ENCODE results near the gene ACLY. TPM values are rescaled to one million over a fixed set of nuclear protein-coding genes. Genes with fewer than 3 reads are reported as not detected.

The ACLY gene
- total RNA-seq = 254 and 389 TPM in 2 replicates

DNA sequence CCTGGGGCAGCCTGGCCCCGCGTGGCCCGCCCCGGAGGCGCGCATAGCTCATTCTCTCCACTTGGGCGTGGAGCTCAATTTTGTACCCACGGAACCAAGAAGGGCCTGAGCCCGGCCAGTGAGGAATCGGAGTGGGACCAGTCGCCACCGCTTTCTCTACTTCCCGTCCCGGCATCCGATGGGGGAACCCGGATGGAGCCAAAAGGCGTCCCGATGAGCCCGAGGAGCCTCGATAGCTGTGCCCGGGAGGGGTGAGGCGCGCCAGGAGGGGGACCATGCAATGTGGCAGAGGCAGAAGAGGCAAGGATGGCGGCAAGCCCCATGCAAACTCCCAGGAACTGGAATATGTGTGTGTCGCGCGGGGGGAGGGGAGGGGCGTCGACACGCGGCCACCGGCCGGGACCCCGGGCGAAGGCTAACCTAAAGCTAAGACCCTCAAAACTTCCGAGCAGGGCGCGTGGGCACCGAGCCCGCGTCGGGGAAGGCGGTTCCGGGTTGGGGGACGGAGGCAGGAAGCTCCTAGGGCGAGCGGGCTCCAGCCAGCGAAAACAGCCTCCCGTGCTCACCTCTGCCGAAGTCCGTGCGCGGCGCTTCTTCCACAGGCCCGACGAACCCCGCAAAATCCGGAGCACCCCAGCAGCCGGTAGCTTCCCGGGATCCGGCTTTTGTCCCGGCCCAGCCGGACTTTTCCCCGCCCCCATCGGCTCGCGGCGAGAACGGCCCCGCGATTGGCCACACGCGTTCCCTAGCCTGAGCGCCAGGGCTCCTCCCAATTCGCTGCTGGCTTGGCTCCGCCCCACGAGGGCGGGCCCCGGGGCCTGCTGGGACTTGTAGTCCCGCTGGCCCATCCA lies at the start of gene ACLY:
Gene ACLY (minus strand): TSS at position 638 of the 851 bp plus-strand sequence. CDS start 5,078 bp downstream, outside the sequence.

DNA sequence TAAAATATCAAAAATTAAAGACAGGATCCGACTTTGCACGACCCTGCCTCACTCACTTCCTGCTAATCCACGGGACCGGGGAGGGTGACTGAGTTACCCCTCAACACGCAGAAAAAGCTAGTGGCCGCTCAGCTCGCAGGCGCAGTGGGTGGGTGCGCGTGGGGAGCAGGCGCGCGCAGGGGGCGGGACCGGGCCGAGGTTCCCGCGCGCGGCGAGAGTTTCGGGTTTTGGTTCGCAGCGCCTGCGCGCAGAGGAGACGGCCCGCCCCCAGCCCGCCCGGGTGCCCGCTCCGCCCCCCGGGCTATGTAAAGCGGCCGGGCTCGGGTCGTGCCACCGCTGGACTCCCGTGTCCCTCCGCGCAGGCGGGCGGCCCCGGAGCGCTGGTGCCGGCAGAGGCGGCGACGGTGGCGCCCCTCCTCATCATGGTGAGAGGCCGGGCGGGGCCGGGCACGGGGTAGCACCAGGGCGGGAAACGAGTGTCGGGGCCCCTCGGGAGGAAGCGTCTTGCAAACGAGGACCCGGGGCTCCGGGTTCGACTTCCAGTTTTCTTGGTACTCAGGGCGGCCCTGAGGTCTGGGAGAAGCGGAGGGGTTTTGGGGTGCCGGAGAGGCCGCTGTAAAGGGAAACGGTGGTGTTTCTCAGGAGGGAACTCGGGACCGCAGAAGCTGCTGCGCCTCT lies 47.9 kb upstream of the ACLY start, which contains the start of gene CNP:
Gene CNP (plus strand): TSS at position 333 of the 678 bp plus-strand sequence. CDS start 90 bp downstream, at position 423.

GRCh38 chr17:41930009-41930832 lies 11.5 kb upstream of the ACLY start, which contains the start of gene ODAD4:
Gene ODAD4, plus strand, starts transcription at chr17:41930617. Its CDS starts 107 bp downstream, at chr17:41930724.

DNA sequence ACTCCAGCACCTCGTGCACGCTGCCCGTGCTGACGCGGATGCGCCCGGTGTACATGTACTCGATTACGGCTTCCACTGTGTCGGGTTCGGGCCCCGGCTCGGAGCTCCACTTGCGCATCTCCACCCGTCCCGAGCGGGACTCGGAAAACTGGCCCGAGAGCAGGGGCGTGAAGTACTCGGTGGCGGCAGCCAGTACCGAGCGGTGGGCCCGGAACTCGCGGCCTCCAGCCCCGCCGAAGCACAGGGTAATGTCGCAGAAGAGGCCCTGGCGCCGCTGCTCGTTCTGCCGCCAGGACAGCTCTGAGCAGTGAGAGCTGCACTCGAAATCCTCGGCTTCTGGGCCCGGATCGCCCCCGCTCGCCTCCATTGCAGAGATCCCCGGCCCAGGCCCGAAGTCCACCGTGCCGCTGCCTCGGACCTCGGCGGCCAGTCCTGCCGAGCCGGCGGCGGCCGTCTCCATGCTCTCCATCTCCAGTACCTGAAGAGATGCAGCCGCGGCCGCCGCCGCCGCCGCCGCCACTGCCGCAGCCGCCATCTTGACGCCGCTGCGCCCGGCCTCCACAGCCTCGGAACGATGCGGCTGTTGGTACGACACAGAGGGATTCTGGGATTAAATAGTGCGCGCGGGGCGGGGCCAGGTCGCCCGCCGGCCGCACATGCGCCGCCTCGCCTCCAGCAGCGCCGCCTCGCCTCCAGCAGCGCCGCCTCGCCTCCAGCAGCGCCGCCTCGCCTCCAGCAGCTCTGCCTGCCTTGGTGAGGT lies 53.7 kb downstream of the ACLY start, which contains the start of gene KLHL11:
Gene KLHL11 (minus strand): TSS at position 588 of the 760 bp plus-strand sequence. CDS start 53 bp downstream, at position 535.

DNA sequence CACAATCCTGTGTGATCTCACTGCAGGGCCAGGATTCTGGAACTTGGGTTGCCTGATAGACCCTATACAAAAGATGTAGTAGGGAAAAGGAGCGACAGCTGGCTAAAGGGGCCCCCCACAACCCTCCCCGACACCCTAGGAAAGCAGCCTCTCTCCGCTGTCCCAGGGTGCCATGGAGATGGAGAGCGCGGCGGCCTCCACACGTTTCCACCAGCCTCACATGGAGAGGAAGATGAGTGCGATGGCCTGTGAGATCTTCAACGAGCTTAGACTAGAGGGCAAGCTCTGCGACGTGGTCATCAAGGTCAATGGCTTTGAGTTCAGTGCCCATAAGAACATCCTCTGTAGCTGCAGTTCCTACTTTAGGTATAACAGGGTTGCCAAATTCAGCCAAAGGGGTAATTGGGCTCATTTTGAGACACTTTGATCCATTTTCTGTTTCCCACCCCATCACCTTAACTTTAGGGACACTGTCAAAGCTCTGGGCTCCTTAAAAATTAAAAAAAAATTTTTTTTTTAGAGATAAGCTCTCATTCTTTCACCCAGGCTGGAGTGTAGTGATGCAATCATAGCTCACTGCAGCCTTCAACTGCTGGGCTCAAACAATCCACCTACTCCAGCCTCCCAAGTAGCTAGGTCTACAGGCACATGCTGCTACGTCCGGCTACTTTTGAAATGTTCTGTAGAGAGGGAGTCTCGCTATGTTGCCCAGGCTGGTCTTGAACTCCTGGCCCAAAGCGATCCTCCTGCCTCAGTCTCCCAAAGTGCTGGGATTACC lies 80.8 kb downstream of the ACLY start, which contains the start of gene KLHL10:
Gene KLHL10 (plus strand): TSS at position 65 of the 778 bp plus-strand sequence. CDS start 108 bp downstream, at position 173.

DNA sequence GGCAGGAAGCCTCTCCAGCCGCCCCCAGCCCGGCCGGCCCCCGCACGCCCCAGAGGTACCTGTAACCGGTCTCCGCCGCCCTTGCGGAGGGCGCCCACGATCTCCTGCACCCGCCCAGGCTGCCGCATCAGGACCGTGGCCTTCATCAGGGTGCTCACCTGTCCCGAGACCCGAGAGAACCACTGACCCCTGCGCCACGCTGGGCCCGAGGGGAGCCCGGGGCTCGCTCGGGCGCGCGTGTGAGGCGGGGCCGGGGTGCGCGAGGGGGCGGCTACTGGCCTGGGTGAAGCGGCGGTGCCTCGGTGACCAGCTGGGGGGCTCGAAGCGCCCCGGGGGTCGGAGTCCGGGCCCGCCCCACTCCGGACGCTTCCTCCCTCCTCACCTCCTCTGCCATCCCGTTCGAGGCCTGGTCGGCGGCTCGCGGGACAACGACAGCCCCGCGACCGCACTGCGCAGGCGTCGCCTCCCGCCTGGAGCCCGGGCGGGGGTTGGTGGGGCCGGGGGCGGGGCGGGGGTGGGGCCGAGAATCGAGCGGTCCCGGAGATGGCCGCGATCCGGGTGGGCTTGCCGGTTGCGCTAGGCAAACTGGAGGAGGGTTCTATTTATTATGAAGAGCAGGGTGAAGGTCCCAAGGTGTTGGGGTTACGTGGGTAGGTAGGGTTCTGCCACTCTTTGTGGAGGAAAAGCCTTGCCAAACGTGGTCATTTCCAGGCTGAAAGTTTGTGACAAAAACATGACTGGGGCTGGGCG lies 82.8 kb downstream of the ACLY start, which contains the start of gene NT5C3B:
Gene NT5C3B (minus strand): TSS at position 433 of the 750 bp plus-strand sequence. CDS start 39 bp downstream, at position 394.

Other genes starting within 250 kb of the ACLY start
- 83.4 and 101 TPM in 2 replicates for gene EIF1, start 230.1 kb downstream of the ACLY start, total RNA-seq
- not detected in 2 replicates for gene GAST, start 206.6 kb downstream of the ACLY start, total RNA-seq
- not detected in 2 replicates for gene HAP1, start 184.3 kb downstream of the ACLY start, total RNA-seq
- gene JUP, start 132.2 kb downstream of the ACLY start, total RNA-seq = 169 and 195 TPM in 2 replicates
- gene P3H4, start 107.0 kb downstream of the ACLY start, total RNA-seq = 28.8 and 30.7 TPM in 2 replicates
- gene FKBP10, start 105.9 kb downstream of the ACLY start, total RNA-seq = 83.2 and 91.1 TPM in 2 replicates
- gene NT5C3B, start 82.7 kb downstream of the ACLY start, total RNA-seq = 52.2 and 58.0 TPM in 2 replicates
- gene KLHL10, start 81.1 kb downstream of the ACLY start, total RNA-seq = not detected in 2 replicates
- 13.9 and 16.4 TPM in 2 replicates for gene KLHL11, start 53.5 kb downstream of the ACLY start, total RNA-seq
- not detected in 2 replicates for gene ODAD4, start 11.7 kb upstream of the ACLY start, total RNA-seq
- 81.4 and 83.9 TPM in 2 replicates for gene CNP, start 47.8 kb upstream of the ACLY start, total RNA-seq
- gene DNAJC7, start 98.5 kb upstream of the ACLY start, total RNA-seq = 65.2 and 68.0 TPM in 2 replicates
- gene NKIRAS2, start 101.1 kb upstream of the ACLY start, total RNA-seq = 56.2 and 69.4 TPM in 2 replicates
- 0.07 and 0.20 TPM in 2 replicates for gene C17orf113, start 131.7 kb upstream of the ACLY start, total RNA-seq
- not detected in 2 replicates for gene ZNF385C, start 179.5 kb upstream of the ACLY start, total RNA-seq
- 15.4 and 17.7 TPM in 2 replicates for gene DHX58, start 193.8 kb upstream of the ACLY start, total RNA-seq
- 11.3 and 14.1 TPM in 2 replicates for gene KAT2A, start 202.4 kb upstream of the ACLY start, total RNA-seq
- gene HSPB9, start 203.9 kb upstream of the ACLY start, total RNA-seq = not detected in 2 replicates
- gene RAB5C, start 236.0 kb upstream of the ACLY start, total RNA-seq = 187 and 191 TPM in 2 replicates